HUES48 (cell line): ENCODE data around the gene IDH3G.

Experiments
- H3K27ac ChIP-seq: one replicate; pipeline ENCODE4 v1.7.0; 2013; ENCODE audit warnings: low read depth, low read length, inconsistent platforms
- H3K27me3 ChIP-seq: 2 replicates; pipeline ENCODE4 v1.6.1; 2013; ENCODE audit warnings: mild to moderate bottlenecking, low read length; ENCODE audit not compliant: control insufficient read depth, insufficient read depth
- H3K36me3 ChIP-seq: 2 replicates; pipeline ENCODE4 v1.6.1; 2013; ENCODE audit warnings: low read length; ENCODE audit not compliant: control insufficient read depth, insufficient read depth
- H3K4me1 ChIP-seq: 2 replicates; pipeline ENCODE4 v1.6.1; 2013; ENCODE audit warnings: mild to moderate bottlenecking, low read length; ENCODE audit not compliant: control insufficient read depth, insufficient read depth
- H3K4me3 ChIP-seq: 2 replicates; pipeline ENCODE4 v1.5.1; 2013; ENCODE audit warnings: mild to moderate bottlenecking, low read depth, low read length
- H3K9ac ChIP-seq: 2 replicates; pipeline ENCODE4 v1.6.1; 2013; ENCODE audit warnings: mild to moderate bottlenecking, low read depth, low read length, moderate library complexity
- H3K9me3 ChIP-seq: 2 replicates; pipeline ENCODE4 v1.6.1; 2013; ENCODE audit warnings: low read length; ENCODE audit not compliant: control insufficient read depth, insufficient read depth

Gene IDH3G

GRCh38 chrX:153771415-153772315 lies 22.5 kb downstream of the IDH3G start:
- Histone ChIP-seq H3K4me3 (no peak overlapping the region), H3K9ac (no peak overlapping the region), H3K9me3 (peaks cover 28% of the 10 kb centered on the region; the same call in 1 of the 2 replicates), H3K36me3 (no peaks in the 10 kb centered on the region), H3K27me3 (no peaks in the 10 kb centered on the region), H3K4me1 (no peaks in the 10 kb centered on the region), H3K27ac (no peak overlapping the region)

GRCh38 chrX:153770601-153771414 lies 23.4 kb downstream of the IDH3G start:
- H3K9me3 ChIP-seq, result peaks cover 28% of the 10 kb centered on the region; the same call in 1 of the 2 replicates
- H3K9ac ChIP-seq, result no peak overlapping the region
- no peaks in the 10 kb centered on the region for H3K27me3 ChIP-seq
- H3K27ac ChIP-seq, result no peak overlapping the region
- no peaks in the 10 kb centered on the region for H3K4me1 ChIP-seq
- no peaks in the 10 kb centered on the region for H3K36me3 ChIP-seq
- no peak overlapping the region for H3K4me3 ChIP-seq

GRCh38 chrX:153769865-153770600 lies 24.1 kb downstream of the IDH3G start:
- Histone ChIP-seq H3K9me3 (peaks cover 28% of the 10 kb centered on the region; the same call in 1 of the 2 replicates), H3K9ac (no peak overlapping the region), H3K4me3 (no peak overlapping the region), H3K27ac (no peak overlapping the region), H3K27me3 (no peaks in the 10 kb centered on the region), H3K4me1 (no peaks in the 10 kb centered on the region), H3K36me3 (no peaks in the 10 kb centered on the region)

GRCh38 chrX:153769158-153769864 lies 24.9 kb downstream of the IDH3G start:
- no peak overlapping the region for H3K27ac ChIP-seq

GRCh38 chrX:153768311-153769157 lies 25.6 kb downstream of the IDH3G start:
- H3K4me3 ChIP-seq, result no peak overlapping the region
- no peaks in the 10 kb centered on the region for H3K27me3 ChIP-seq
- H3K4me1 ChIP-seq, result no peaks in the 10 kb centered on the region
- H3K27ac ChIP-seq, result no peak overlapping the region
- H3K9me3 ChIP-seq, result peaks cover 28% of the 10 kb centered on the region; the same call in 1 of the 2 replicates
- H3K9ac ChIP-seq, result no peak overlapping the region
- no peaks in the 10 kb centered on the region for H3K36me3 ChIP-seq

More at GRCh38 chrX:153769158-153769864, 24.9 kb downstream of the IDH3G start:
- H3K9me3 ChIP-seq, result peaks cover 28% of the 10 kb centered on the region; the same call in 1 of the 2 replicates
- H3K9ac ChIP-seq, result no peak overlapping the region
- H3K36me3 ChIP-seq, result no peaks in the 10 kb centered on the region
- H3K4me3 ChIP-seq, result no peak overlapping the region
- no peaks in the 10 kb centered on the region for H3K4me1 ChIP-seq
- H3K27me3 ChIP-seq, result no peaks in the 10 kb centered on the region

- Histone ChIP-seq H3K27me3 (no peaks in the 10 kb centered on the region), H3K9me3 (peaks cover 29% of the 10 kb centered on the region; the same call in 1 of the 2 replicates), H3K9ac (no peak overlapping the region), H3K4me3 (no peak overlapping the region), H3K36me3 (no peaks in the 10 kb centered on the region), H3K4me1 (no peaks in the 10 kb centered on the region), H3K27ac (no peak overlapping the region)
Measured at GRCh38 chrX:153767674-153768055, 26.5 kb downstream of the IDH3G start.

GRCh38 chrX:153766871-153767673 lies 27.1 kb downstream of the IDH3G start:
- Histone ChIP-seq H3K36me3 (no peaks in the 10 kb centered on the region), H3K4me3 (no peak overlapping the region), H3K27me3 (no peaks in the 10 kb centered on the region), H3K27ac (no peak overlapping the region), H3K9me3 (peaks cover 28% of the 10 kb centered on the region; the same call in 1 of the 2 replicates), H3K4me1 (no peaks in the 10 kb centered on the region), H3K9ac (no peak overlapping the region)

- Histone ChIP-seq H3K9me3 (peaks cover 28% of the 10 kb centered on the region; the same call in 1 of the 2 replicates), H3K27ac (no peak overlapping the region), H3K4me1 (no peaks in the 10 kb centered on the region), H3K36me3 (no peaks in the 10 kb centered on the region), H3K4me3 (no peak overlapping the region), H3K9ac (no peak overlapping the region), H3K27me3 (no peaks in the 10 kb centered on the region)
Measured at GRCh38 chrX:153766098-153766817, 27.9 kb downstream of the IDH3G start.
